Endothelial cell (in vitro differentiated cells): ENCODE results near the gene STXBP4. TPM values are rescaled to one million over a fixed set of nuclear protein-coding genes. Genes with fewer than 3 reads are reported as not detected.
"Not testable (repeated sequence)": the region's sequence is repeated elsewhere in the genome, so short reads cannot be mapped to it uniquely, and the experiment has no call there.

Experiments used
- DNase-seq: peaks from one replicate; pipeline ENCODE4 v3.0.0; 2021; ENCODE audit warnings: low spot score
- H3K27ac Mint-ChIP-seq: one replicate; pipeline ENCODE4 v1.8.0; 2021; ENCODE audit warnings: mixed read lengths, inconsistent platforms; ENCODE audit not compliant: unreplicated experiment
- H3K27me3 Mint-ChIP-seq: one replicate; pipeline ENCODE4 v1.8.0; 2021; ENCODE audit warnings: mild to moderate bottlenecking, moderate library complexity, mixed read lengths, inconsistent platforms; ENCODE audit not compliant: unreplicated experiment
- H3K36me3 Mint-ChIP-seq: one replicate; pipeline ENCODE4 v1.8.0; 2021; ENCODE audit warnings: mild to moderate bottlenecking, low read depth, mixed read lengths, inconsistent platforms; ENCODE audit not compliant: unreplicated experiment
- H3K4me1 Mint-ChIP-seq: one replicate; pipeline ENCODE4 v1.8.0; 2021; ENCODE audit warnings: mild to moderate bottlenecking, mixed read lengths, inconsistent platforms; ENCODE audit not compliant: unreplicated experiment
- H3K4me3 Mint-ChIP-seq: one replicate; pipeline ENCODE4 v1.8.0; 2021; ENCODE audit warnings: mild to moderate bottlenecking, mixed read lengths, inconsistent platforms; ENCODE audit not compliant: unreplicated experiment
- H3K9me3 Mint-ChIP-seq: one replicate; pipeline ENCODE4 v1.8.0; 2021; ENCODE audit warnings: mixed read lengths, inconsistent platforms; ENCODE audit not compliant: unreplicated experiment
- total RNA-seq: library from RNA; stranded (reverse); fragmentation: NEBNext Ultra II Directional; extraction: Animal tissue kit (Norgen Biotek cat#: 25700); gene quantifications from one replicate; pipeline ENCODE4 v1.2.1, GENCODE V29; 2021; ENCODE audit not compliant: unreplicated experiment
- TF ChIP-seq, protein P1 (sequence below): fragments of 200-600 bp; sonication (generic); IDR thresholded peaks from one replicate; pipeline ENCODE4 v1.5.0; 2021; ENCODE audit warnings: antibody characterized with exemption; ENCODE audit not compliant: unreplicated experiment

Gene STXBP4
- total RNA-seq, 1 donor from 2014 or later, result 7.5 TPM

DNA sequence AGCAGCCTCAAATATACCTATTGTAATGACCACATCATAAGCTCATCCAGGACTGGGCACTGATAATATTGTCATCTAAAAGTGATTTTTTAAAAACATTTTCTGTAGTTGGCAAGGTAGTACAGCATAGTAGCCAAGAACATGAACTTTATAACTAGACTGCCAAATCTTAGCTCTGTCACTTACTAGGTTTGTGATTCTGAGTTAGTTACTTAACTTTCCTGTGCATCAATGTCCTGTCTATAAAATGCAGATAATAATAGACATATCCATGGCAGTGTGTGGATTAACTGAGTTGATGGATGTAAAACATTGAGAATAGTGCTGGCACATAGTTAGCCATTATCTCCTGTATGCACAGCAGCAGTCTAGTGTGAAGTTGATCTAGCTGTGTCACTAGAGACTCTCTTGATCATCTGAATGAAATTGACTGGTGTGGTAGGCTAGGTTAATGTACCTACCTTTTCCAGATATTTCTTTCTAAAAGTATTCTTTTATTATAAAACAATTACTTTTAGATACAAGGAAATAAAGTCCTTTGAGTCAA, 101.5 kb downstream of the STXBP4 start:
- Mint-ChIP-seq H3K4me3 (no peak overlapping the region), H3K9me3 (no peaks in the 10 kb centered on the region), H3K4me1 (peaks cover 4% of the 10 kb centered on the region), H3K36me3 (no peaks in the 10 kb centered on the region), H3K27me3 (no peaks in the 10 kb centered on the region), H3K27ac (no peak overlapping the region)
- no peak for DNase-seq
- TF ChIP-seq, protein P1, sequence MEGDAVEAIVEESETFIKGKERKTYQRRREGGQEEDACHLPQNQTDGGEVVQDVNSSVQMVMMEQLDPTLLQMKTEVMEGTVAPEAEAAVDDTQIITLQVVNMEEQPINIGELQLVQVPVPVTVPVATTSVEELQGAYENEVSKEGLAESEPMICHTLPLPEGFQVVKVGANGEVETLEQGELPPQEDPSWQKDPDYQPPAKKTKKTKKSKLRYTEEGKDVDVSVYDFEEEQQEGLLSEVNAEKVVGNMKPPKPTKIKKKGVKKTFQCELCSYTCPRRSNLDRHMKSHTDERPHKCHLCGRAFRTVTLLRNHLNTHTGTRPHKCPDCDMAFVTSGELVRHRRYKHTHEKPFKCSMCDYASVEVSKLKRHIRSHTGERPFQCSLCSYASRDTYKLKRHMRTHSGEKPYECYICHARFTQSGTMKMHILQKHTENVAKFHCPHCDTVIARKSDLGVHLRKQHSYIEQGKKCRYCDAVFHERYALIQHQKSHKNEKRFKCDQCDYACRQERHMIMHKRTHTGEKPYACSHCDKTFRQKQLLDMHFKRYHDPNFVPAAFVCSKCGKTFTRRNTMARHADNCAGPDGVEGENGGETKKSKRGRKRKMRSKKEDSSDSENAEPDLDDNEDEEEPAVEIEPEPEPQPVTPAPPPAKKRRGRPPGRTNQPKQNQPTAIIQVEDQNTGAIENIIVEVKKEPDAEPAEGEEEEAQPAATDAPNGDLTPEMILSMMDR, result no peak

DNA sequence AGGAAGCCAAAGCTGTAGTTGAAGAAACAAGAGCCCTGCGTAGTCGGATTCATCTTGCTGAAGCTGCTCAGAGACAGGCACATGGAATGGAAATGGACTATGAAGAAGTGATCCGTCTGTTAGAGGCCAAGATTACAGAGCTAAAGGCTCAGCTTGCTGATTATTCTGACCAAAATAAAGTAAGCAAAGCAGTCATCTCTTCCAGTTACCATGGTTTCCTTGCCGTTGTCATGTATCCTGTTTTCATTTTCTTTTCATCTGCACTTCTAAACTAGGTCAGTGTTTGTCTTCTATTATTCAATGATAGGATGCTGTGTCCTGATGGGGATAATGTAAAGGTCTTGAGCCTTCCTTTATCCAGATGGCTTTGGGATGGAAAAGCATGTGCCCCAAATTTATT, 104.3 kb downstream of the STXBP4 start:
- no peaks in the 10 kb centered on the region for H3K9me3 Mint-ChIP-seq
- no peaks in the 10 kb centered on the region for H3K27me3 Mint-ChIP-seq
- no peak for DNase-seq
- peak overlapping the region; percentile 25 for H3K27ac Mint-ChIP-seq
- H3K36me3 Mint-ChIP-seq, result no peaks in the 10 kb centered on the region
- no peak overlapping the region for H3K4me3 Mint-ChIP-seq
- TF ChIP-seq, protein P1, result no peak
- H3K4me1 Mint-ChIP-seq, result peaks cover 4% of the 10 kb centered on the region

DNA sequence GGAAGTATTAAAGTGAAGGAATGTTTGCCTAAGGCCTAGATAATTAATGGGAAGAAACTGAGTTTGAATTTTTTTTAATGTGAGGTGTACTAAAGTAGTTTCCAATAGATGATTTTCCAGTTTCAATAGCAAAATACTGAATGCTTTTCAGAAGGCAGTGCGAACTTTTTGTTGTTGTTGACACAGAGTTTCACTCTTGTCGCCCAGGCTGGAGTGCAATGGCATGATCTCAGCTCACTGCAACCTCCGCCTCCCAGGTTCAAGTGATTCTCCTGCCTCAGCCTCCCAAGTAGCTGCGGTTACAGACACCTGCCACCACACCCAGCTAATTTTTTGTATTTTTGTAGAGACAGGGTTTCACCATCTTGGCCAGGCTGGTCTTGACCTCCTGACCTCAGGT, 104.9 kb downstream of the STXBP4 start:
- not testable (repeated sequence) for H3K36me3 Mint-ChIP-seq

DNA sequence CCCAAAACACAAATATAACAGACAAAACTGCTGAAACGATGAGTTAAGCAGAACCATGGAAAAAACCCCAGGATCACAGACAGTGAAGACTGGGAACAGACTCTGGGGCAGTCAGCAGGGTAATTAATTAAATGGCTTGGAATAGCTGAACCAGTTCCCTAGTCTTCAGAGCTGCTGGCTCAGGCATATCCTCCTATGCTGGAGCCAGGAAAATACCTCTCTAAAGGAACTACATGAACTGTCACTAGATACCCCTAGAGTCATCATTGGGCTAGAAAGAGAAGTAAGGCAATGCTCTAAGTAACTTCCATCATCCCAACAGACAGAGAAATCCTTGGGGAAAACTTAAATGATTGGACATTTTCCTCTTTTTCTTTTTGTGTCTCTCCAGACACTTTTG, 113.0 kb downstream of the STXBP4 start:
- no peaks in the 10 kb centered on the region for H3K27me3 Mint-ChIP-seq
- DNase-seq, result no peak
- H3K27ac Mint-ChIP-seq, result no peak overlapping the region

More for the DNA sequence above, 104.9 kb downstream of the STXBP4 start:
- not testable (repeated sequence) for H3K4me1 Mint-ChIP-seq, H3K27me3 Mint-ChIP-seq, H3K4me3 Mint-ChIP-seq, DNase-seq, H3K9me3 Mint-ChIP-seq
- H3K27ac Mint-ChIP-seq, result peak overlapping the region; percentile 25

DNA sequence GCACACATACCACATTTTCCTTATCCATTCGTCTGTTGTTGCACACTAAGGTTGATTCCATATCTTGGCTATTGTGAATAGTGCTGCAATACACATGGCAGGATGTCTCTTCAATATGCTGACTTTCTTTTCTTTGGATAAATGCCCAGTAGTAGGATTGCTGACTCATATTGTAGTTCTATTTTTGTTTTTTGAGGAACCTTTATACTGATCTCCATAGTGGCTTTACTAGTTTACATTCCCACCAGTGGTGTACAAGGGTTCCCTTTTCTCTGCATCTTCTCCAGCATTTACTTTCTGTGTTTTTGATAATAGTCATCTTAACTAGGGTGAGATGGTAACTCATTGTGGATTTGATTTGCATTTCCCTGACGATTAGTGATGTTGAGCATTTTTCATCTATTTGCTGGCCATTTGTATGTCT, 118.1 kb downstream of the STXBP4 start:
- Mint-ChIP-seq H3K36me3 (no peaks in the 10 kb centered on the region), H3K4me1 (no peaks in the 10 kb centered on the region), H3K9me3 (no peaks in the 10 kb centered on the region), H3K27me3 (peaks cover 3% of the 10 kb centered on the region), H3K4me3 (no peak overlapping the region), H3K27ac (no peak overlapping the region)
- DNase-seq, result no peak
- TF ChIP-seq, protein P1, result no peak

More for the DNA sequence above, 113.0 kb downstream of the STXBP4 start:
- Mint-ChIP-seq H3K9me3 (no peaks in the 10 kb centered on the region), H3K36me3 (no peaks in the 10 kb centered on the region), H3K4me3 (no peak overlapping the region), H3K4me1 (no peaks in the 10 kb centered on the region)
- TF ChIP-seq, protein P1, result no peak
